ENCODE data around the gene EHMT1. TPM values are rescaled to one million over a fixed set of nuclear protein-coding genes. Genes with fewer than 3 reads are reported as not detected.

The EHMT1 gene
- polyA plus RNA-seq, 1 of the 3 experiments (the other 2 are of a cell fraction): 39.5 TPM

DNA sequence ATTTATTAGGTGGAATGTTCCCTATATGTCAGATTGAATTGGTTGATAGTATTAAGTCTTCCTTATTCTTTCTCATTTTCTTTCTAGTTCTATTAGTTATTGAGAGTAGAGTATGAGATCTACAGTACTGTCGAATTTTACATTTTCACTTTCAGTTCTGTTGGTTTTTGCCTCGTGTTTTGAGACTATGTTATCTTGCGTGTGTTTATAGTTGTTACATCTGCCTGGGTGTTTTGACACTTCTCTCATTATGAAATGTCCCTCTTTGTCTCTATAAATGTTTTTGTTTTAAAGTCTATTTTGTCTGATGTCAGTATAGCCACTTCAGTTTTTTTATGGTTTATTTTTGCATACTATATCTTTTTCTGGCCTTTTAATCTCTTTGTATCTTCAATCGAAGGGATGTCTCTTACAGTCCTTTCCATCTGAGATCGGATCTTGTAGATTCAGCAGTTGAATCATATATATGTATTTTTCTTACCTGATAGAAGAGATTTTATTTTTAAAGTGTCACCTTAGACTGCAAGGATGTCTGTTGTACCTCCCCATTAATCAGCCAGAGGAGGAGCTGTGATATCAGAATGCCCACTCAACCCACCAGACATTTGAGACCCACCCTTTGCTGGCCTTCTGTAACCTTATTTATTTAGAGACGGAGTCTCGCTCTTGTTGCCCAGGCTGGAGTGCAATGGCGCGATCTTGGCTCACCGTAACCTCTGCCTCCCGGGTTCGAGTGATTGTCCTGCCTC is 20.7 kb downstream of the EHMT1 start:
- no peak for DNase-seq
- no peak overlapping the region for H3K4me2 ChIP-seq

DNA sequence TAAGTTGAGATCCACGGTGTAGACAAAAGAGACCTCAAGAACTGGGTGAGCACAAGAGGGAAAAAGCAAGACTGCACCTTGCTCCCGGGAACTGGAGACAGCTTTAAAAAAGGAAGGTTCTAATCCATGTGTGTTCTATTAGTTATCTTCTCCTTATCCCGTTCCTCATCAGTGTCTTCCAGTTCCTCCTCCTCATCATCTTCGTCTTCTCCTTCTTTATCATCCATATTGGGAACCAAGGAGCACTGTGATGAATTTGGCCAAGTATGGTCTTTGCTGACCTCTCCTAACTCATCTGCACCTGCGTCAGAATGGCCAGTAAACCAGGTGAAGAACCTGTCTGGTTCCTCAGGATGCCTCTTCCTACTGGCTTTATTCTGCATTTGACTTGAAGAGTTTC is 22.1 kb downstream of the EHMT1 start:
- ChIA-PET CTCF (interaction anchor here (0.8 kb wide), 1 partner anchor 25 kb away, joined by 3 read pairs; no protein-coding TSS in a partner anchor), POLR2A (no interaction called here)
- no peak overlapping the region for H3K27ac ChIP-seq (ENCODE audit: low read depth in 2 of 2, low read length in 1 of 2)
- no peaks in the 10 kb centered on the region for H3K4me1 ChIP-seq (ENCODE audit: control insufficient read depth in 1 of 2, insufficient read depth in 2 of 2, low read depth in 1 of 2, low read length in 1 of 2)
- H2AFZ ChIP-seq (ENCODE audit: low read depth): no peak overlapping the region
- H3K4me3 ChIP-seq (ENCODE audit: low read depth in 2 of 2, low read length in 1 of 2): no peak overlapping the region
- no peak overlapping the region for H3K4me2 ChIP-seq
- peaks cover 86% of the 10 kb centered on the region for H4K20me1 ChIP-seq (ENCODE audit: insufficient read depth)
- no peaks in the 10 kb centered on the region for H3K9me2 ChIP-seq
- no peaks in the 10 kb centered on the region for H3K36me3 ChIP-seq (replicated peaks in 1 of 2; ENCODE audit: control insufficient read depth in 1 of 2, insufficient read depth in 2 of 2, low read length in 1 of 2)
- no peak overlapping the region for H3K9ac ChIP-seq
- WGBS (ENCODE audit: low lambda C conversion rate): 92% methylated on average over 5 of the region's 5 CpGs
- H3F3A ChIP-seq (replicated peaks; ENCODE audit: insufficient read depth): no peaks in the 10 kb centered on the region
- H3K27me3 ChIP-seq (ENCODE audit: insufficient read depth): no peaks in the 10 kb centered on the region
- TF ChIP-seq NFIC (IDR thresholded peaks at IDR 0.05; ENCODE audit: borderline replicate concordance) (no peak), SIN3A (IDR thresholded peaks at IDR 0.05; ENCODE audit: borderline replicate concordance, low read depth, low read length) (no peak)
- no peaks in the 10 kb centered on the region for H3K9me3 ChIP-seq
- no peak for DNase-seq
- H3K79me2 ChIP-seq (ENCODE audit: insufficient read depth): peaks cover 100% of the 10 kb centered on the region

More for the DNA sequence above, 20.7 kb downstream of the EHMT1 start:
- H3K9me3 ChIP-seq: no peaks in the 10 kb centered on the region
- H3K4me3 ChIP-seq (ENCODE audit: low read depth in 2 of 2, low read length in 1 of 2): no peak overlapping the region
- H3F3A ChIP-seq (replicated peaks; ENCODE audit: insufficient read depth): no peaks in the 10 kb centered on the region
- H3K9me2 ChIP-seq: no peaks in the 10 kb centered on the region
- H3K4me1 ChIP-seq (ENCODE audit: control insufficient read depth in 1 of 2, insufficient read depth in 2 of 2, low read depth in 1 of 2, low read length in 1 of 2): no peaks in the 10 kb centered on the region
- ChIA-PET CTCF (no interaction called here), POLR2A (no interaction called here)
- peaks cover 81% of the 10 kb centered on the region for H4K20me1 ChIP-seq (ENCODE audit: insufficient read depth)
- H2AFZ ChIP-seq (ENCODE audit: low read depth): no peak overlapping the region
- H3K27me3 ChIP-seq (ENCODE audit: insufficient read depth): no peaks in the 10 kb centered on the region
- no peak overlapping the region for H3K27ac ChIP-seq (ENCODE audit: low read depth in 2 of 2, low read length in 1 of 2)
- no peak for TF ChIP-seq ELF1 (IDR thresholded peaks at IDR 0.05)
- TF ChIP-seq TEAD4 (IDR thresholded peaks at IDR 0.05; ENCODE audit: borderline replicate concordance, insufficient read depth): no peak
- no peak for TF ChIP-seq NRF1 (IDR thresholded peaks at IDR 0.05; ENCODE audit: low read depth, low read length)
- TF ChIP-seq POLR2AphosphoS5 (IDR thresholded peaks at IDR 0.05; ENCODE audit: low read depth, low read length): no peak
- no peak for TF ChIP-seq MEF2A (IDR thresholded peaks at IDR 0.05; ENCODE audit: borderline replicate concordance, low read depth)
- TF ChIP-seq EP300 (IDR thresholded peaks at IDR 0.05; ENCODE audit: borderline replicate concordance in 1 of 2, low read depth in 1 of 2, low read length in 1 of 2): no peak
- no peak for TF ChIP-seq RCOR1 (IDR thresholded peaks at IDR 0.05; ENCODE audit: low read length)
- no peak for TF ChIP-seq YY1 (IDR thresholded peaks at IDR 0.05; ENCODE audit: low read depth)
- TF ChIP-seq FOXJ3 (CRISPR knock-in tag; IDR thresholded peaks at IDR 0.05): no peak
- TF ChIP-seq CHD2 (IDR thresholded peaks at IDR 0.05; ENCODE audit: low read length, partially characterized antibody): no peak
- TF ChIP-seq TAF1 (IDR thresholded peaks at IDR 0.05; ENCODE audit: borderline replicate concordance, low read depth, low read length): no peak
- no peak for TF ChIP-seq GATA2 (CRISPR knock-in tag; IDR thresholded peaks at IDR 0.05)
- TF ChIP-seq FOXM1 (IDR thresholded peaks at IDR 0.05; ENCODE audit: low read depth): no peak
- TF ChIP-seq JUND (IDR thresholded peaks at IDR 0.05): no peak
- no peak for TF ChIP-seq RAD21 (IDR thresholded peaks at IDR 0.05; ENCODE audit: low read length)
- TF ChIP-seq, protein P1, sequence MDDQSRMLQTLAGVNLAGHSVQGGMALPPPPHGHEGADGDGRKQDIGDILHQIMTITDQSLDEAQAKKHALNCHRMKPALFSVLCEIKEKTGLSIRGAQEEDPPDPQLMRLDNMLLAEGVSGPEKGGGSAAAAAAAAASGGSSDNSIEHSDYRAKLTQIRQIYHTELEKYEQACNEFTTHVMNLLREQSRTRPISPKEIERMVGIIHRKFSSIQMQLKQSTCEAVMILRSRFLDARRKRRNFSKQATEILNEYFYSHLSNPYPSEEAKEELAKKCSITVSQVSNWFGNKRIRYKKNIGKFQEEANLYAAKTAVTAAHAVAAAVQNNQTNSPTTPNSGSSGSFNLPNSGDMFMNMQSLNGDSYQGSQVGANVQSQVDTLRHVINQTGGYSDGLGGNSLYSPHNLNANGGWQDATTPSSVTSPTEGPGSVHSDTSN (IDR thresholded peaks at IDR 0.05): no peak
- TF ChIP-seq, protein P2, sequence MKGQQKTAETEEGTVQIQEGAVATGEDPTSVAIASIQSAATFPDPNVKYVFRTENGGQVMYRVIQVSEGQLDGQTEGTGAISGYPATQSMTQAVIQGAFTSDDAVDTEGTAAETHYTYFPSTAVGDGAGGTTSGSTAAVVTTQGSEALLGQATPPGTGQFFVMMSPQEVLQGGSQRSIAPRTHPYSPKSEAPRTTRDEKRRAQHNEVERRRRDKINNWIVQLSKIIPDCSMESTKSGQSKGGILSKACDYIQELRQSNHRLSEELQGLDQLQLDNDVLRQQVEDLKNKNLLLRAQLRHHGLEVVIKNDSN (IDR thresholded peaks at IDR 0.05; ENCODE audit: borderline replicate concordance, low read depth): no peak
- TF ChIP-seq RFX5 (IDR thresholded peaks at IDR 0.05; ENCODE audit: low read length): no peak
- TF ChIP-seq NFIC (IDR thresholded peaks at IDR 0.05; ENCODE audit: borderline replicate concordance): no peak
- TF ChIP-seq, protein P3, sequence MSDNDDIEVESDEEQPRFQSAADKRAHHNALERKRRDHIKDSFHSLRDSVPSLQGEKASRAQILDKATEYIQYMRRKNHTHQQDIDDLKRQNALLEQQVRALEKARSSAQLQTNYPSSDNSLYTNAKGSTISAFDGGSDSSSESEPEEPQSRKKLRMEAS (IDR thresholded peaks at IDR 0.05; ENCODE audit: low read depth): no peak
- WGBS (ENCODE audit: low lambda C conversion rate): 92% methylated on average over 12 of the region's 12 CpGs
- no peak overlapping the region for H3K9ac ChIP-seq
- no peaks in the 10 kb centered on the region for H3K36me3 ChIP-seq (replicated peaks in 1 of 2; ENCODE audit: control insufficient read depth in 1 of 2, insufficient read depth in 2 of 2, low read length in 1 of 2)
- H3K79me2 ChIP-seq (ENCODE audit: insufficient read depth): peaks cover 100% of the 10 kb centered on the region
